Measurements from ENCODE around the gene FUS.

Gene FUS

DNA sequence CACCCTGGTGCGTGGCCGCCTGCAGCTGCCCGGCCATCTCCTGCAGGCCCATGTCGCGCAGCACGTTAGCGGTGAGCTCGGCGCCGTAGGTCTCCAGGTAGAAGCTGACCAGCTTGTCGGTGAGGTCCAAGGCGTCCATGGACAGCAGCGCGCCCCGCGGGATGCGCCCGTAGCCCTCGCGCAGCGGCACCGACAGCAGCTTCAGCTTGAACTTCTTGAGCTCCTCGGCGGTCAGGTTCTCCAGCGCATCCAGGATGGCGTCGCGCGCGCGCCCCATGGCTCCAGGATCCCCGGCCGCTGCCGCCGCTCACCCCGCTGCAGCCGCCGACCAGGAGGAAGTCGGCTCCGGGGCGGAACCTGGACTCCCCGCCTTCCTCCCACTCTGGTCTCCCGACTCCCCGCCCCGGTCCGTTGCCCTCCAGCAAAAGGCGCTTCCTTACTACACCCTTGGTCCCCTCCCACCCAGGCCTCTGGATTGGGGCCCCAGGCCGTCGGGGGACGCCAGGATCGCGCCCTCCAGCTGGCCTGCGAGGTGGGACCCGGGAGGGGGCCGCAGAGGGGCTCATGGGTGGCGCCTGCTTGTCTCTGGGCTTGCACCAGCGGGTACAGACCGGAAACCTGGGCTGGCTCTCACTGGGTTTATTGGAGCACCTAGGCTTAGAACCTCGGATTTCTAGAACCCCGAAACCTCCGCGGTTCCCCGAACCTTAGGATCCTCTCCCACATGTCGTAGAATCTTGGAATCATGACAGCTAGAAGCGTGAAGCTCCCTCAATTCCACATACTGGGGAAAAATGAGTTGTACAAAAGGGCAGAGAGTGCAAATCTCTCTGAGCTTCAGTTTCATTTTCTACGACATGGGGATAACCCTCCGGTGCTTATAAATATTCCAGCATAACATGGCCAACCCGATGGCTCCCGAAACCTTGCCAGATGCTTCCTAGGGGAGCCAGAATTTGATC, 22.8 kb downstream of the FUS start, which contains the start of gene PYCARD:
Gene PYCARD (minus strand): TSS at position 347 of the 962 bp plus-strand sequence. CDS start 70 bp downstream, at position 277.
- DNase-seq (ENCODE audit: low spot score) = peak; percentile 51

DNA sequence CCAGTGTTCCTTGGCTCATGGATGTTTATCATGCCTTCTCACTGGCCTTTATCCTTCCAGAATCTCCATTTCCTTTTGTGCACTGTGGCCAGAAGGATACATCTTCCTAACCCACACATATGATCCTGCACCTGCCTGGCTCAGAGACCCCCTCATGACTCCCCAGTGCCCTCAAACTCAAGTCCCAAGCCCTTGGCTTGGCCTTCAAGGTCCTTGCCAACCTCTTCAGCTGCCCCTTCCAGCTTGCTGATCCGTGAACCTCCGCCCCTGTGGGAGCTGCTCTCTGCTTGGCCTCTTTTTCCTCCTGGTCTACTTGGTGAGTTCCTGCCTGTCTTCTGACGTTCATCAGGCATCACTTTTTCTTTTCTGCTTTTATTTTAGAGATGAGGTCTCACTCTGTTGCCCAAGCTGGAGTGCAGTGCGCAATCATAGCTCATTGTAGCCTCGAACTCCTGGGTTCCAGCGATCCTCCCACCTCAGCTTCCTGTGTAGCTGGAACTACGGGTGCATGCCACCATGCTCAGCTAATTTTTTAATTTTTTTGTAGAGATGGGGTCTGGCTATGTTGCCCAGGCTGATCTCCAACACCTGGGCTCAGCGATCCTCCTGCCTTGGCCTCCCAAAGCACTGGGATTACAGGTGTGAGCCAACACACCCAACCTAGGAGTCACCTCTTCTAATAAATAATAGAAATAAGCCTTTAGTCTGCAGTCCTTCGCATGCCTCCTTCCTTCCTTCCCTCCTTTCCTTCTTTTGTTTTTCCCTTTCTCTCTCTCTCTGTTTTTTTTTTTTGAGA, 25.1 kb downstream of the FUS start:
- DNase-seq (ENCODE audit: low spot score) = no peak

DNA sequence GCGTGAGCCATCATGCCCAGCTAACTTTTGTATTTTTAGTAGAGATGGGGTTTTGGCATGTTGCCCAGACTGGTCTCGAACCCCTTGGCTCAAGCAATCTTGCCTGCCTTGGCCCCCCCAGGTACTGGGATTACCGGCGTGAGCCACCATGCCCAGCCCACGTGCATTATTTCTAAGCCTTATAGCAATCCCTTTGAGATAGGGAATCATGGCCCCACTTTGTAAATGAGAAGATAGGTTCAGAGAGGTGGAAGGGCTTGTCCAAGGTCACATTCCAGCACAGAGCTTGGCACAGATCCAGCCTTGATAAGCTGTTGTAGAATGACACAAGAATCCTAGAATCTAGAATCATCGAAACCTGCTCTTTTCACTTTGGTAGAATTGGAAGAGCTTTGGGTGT, 26.8 kb downstream of the FUS start:
- no peak for DNase-seq (ENCODE audit: low spot score)

DNA sequence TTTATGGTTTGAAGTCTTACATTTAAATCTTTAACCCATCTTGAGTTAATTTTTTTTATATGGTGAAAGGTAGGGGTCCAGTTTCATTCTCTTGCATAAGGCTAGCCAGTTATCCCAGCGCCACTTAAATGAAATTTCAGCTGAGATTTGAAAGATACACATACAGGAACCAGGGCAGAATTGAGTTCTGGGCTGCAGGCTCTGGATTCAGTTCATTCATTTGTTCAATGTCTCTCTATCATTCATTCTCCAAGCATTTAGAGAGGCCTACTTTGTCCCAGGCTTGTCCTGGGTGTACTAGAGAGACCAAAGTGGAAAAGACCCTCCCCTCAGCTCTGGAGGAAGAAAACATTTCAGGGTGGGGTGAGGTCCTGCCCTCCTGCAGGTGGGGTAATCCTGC, 33.4 kb downstream of the FUS start:
- no peak for DNase-seq (ENCODE audit: low spot score)

DNA sequence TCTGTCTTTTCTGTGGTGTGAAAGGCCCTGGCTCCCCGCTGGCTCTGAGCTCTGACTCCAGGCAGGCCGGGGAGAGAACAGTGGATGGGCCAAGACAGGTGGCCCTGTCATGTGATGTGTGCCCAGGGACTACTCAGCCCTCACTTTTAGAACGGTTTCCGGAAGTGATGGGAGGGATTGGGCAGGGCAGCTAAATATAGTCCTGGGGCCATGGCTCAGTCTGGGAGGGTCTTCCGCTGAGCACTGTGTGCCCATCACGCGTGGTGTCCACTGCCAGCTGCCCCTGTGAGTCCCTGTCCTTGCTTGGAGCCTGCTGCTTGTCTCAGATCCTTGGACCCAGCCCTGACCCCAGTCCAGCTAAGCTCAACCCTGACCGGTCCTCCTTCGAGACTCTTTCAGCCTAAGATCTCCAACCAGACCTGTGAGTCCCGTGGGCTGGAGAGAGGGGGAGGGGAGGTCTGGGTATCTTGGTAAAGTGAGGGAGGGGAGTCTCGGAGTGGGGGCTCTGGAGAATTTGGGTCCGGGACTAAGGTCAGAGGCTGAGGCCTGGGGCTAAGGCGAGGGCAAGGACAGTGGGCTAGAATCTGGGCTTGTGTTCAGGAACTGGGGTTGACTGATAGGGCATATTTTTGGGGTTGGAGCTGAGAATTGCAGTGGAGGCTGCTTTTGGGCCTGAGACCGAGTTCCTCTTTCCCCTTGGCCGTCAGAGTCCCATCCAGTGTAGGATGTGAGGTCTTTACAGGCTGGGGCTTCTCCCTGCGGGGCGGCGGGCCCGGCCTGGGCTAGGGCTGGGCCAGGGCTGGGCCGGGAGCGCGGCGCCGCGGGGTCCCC, 34.2 kb downstream of the FUS start, which contains the start of gene TRIM72:
Gene TRIM72 (plus strand): TSS at position 243 of the 831 bp plus-strand sequence. CDS start 620 bp downstream, outside the sequence.
- no peak for DNase-seq (ENCODE audit: low spot score)

DNA sequence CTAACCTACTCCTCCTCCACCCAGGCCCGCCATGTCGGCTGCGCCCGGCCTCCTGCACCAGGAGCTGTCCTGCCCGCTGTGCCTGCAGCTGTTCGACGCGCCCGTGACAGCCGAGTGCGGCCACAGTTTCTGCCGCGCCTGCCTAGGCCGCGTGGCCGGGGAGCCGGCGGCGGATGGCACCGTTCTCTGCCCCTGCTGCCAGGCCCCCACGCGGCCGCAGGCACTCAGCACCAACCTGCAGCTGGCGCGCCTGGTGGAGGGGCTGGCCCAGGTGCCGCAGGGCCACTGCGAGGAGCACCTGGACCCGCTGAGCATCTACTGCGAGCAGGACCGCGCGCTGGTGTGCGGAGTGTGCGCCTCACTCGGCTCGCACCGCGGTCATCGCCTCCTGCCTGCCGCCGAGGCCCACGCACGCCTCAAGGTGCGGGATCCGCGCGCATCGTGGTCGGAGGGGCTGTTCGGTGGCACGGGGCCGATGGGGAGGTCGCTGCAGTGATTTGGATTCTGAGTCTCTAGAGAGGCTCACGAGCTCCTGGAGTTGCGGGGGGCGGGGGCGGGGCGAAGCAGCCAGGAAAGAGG, 34.9 kb downstream of the FUS start:
- DNase-seq (ENCODE audit: low spot score) = no peak

DNA sequence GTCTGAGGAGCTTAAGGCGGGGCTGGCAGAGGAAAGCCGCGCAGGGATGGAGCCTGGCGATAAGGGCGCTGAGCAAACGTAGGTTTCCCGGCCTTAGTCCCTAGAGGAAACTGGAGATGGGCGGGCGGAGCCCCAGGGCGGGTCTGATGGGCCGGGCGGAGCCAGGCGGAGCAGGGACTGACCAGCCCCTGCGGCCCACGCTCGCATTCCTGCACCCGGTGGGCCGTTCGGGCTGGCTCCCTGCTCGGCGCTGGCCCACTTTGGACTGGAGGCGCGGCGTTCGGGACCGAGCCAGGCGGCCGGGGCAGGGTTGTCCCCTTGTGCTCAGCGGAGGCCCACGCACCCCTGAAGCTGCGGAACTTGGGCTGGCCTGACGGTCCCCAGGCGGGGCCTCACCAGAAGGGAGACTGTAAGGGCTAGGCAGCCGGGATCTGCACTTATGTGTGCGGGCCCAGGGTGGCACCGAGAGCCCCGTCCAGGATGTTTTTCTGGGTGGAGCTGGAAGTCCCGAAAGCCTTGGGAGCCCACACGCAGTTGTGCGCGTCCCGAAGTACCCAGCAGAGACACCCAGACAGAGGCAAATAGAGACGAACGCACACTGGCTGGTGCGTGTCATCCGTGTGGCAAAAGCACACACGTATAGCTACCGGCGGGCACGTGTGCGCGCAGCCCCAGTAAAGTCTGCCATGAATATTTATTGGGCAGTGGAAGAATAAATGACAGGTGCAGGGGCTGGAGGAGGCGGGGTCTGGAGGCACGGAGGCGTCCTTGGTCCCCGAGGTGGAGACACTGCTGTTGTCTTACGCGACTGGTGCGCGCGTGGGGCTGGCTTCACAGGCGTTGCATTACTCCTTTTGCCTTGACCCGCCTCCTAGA, 35.6 kb downstream of the FUS start:
- peak; percentile 50 for DNase-seq (ENCODE audit: low spot score)

DNA sequence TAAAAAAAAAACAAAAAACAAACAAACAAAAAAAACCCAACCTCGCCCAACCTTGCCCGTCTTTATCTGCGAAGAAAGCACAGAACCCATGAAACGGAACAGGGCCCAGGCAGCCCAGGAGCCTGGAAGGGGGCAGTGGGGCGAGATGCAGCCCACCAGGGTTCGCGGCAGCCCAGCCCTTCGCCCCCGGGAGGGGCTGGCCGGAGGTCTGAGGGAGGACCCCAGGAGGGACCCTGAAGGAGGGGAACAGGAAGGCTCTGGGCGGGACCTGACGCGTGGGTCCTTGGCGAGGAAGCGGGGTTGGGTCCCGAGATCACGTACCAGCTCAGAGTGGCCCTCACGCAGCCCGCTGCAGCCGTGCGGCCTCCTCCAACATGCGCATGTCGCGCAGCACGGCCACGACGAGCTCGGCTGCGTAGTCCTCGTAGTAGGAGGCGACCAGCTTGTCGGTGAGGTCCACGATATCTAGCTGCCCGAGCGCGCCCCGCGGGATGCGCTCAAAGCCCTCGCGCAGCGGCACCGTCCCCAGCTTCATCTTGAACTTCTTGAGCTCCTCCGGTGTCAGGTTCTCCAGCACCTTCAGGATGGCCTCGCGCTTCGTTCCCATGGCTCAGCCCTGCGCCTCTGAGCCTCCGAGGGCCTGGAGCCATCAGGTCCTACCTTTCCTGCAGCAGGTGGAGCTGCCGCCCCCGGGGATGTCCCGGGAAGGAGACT, 36.6 kb downstream of the FUS start, which contains the start of gene PYDC1:
Gene PYDC1 (minus strand): TSS at position 714 of the 714 bp plus-strand sequence. CDS start 107 bp downstream, at position 607.
- no peak for DNase-seq (ENCODE audit: low spot score)

DNA sequence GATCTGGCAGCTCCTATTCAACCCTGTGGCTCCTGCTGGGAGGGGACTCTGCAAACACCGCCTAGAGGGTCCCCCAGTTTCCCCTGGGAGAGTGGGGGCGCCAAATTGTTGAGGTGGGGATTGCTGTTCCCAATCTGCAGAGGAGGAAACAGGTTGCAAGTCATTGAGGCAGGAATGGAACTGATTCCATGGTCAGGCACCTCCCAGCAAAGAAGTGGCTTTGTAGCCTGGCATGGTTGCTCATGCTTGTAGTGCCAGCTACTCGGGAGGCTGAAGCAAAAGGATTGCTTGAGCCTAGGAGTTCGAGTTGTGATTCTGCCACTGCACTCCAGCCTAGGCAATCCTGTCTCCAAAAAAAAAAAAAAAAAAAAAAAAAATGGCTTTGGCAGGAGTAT, 37.2 kb downstream of the FUS start:
- no peak for DNase-seq (ENCODE audit: low spot score)

DNA sequence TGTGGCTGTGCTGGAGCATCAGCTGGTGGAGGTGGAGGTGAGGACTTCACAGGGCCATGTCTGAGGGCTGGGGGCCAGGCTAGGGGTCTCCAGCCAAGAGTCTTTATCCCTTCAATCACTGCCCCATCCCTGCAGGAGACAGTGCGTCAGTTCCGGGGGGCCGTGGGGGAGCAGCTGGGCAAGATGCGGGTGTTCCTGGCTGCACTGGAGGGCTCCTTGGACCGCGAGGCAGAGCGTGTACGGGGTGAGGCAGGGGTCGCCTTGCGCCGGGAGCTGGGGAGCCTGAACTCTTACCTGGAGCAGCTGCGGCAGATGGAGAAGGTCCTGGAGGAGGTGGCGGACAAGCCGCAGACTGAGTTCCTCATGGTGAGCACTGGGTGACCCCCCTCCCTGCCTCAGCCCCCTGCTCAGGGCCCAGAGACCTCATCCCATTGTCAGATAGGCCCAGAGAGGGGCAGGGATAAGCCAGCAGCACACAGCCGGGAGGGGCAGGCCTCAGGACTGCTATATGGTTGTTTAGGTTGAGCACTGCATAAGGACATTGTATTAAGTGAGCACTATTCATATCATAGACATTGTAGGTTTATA, 39.3 kb downstream of the FUS start:
- no peak for DNase-seq (ENCODE audit: low spot score)

DNA sequence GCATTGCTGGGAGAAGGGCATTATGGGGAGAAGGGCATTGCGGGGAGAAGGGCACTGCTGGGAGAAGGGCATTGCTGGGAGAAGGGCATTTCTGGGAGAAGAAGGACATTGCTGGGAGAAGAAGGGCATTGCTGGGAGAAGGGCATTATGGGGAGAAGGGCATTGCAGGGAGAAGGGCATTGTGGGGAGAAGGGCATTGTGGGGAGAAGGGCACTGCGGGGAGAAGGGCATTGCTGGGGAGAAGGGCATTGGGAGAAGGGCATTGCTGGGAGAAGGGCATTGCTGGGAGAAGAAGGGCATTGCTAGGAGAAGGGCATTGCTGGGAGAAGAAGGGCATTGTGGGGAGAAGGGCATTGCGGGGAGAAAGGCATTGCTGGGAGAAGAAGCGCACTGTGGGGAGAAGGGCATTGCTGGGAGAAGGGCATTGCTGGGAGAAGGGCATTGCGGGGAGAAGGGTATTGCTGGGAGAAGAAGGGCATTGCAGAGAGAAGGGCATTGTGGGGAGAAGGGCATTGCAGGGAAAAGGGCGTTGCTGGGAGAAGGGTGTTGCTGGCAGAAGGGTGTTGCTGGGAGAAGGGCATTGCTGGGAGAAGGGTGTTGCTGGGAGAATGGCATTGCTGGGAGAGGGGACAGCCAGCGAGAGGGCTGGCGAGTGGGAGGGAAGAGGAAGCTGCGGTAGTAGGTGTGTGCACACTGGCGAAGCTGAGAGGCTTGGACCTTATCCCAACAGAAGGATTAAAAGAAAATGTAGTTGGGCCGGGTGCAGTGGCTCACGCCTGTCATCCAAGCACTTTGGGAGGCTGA, 41.6 kb downstream of the FUS start:
- DNase-seq (ENCODE audit: low spot score) = no peak

DNA sequence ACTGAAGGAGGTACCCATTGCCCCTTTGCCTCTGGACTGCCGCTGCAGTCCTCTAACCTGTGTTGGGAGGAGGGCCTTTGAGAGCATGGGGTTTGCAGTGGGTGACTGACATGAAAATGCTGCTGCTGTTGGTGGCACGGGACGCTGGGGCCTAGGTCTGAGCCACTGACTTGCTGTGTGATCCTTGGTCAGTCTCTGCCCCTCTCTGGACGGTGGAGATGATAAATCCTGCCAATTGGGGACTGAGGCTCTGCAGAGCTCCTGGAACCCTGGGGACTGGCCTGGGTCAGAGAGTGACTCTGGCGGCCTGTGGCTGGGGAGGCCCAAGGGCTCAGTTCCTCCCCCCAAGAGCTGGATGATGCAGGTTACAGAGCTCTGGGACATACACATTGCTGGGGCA, 43.1 kb downstream of the FUS start:
- no peak for DNase-seq (ENCODE audit: low spot score)

DNA sequence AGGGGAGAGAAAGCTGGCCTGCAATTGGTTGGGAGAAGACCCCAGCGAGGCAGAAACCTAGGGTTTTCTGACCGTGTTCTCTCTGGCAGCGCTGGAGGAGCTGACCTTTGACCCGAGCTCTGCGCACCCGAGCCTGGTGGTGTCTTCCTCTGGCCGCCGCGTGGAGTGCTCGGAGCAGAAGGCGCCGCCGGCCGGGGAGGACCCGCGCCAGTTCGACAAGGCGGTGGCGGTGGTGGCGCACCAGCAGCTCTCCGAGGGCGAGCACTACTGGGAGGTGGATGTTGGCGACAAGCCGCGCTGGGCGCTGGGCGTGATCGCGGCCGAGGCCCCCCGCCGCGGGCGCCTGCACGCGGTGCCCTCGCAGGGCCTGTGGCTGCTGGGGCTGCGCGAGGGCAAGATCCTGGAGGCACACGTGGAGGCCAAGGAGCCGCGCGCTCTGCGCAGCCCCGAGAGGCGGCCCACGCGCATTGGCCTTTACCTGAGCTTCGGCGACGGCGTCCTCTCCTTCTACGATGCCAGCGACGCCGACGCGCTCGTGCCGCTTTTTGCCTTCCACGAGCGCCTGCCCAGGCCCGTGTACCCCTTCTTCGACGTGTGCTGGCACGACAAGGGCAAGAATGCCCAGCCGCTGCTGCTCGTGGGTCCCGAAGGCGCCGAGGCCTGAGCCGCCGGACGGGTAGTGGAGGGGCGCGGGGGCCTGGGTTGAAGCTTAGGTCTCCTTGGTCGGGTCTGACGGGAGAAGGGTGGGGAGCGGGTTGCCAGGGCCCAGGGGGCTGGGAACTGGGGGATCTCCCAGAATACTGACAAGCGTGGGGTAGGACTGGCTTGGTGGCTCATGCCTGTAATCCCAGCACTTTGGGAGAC, 44.4 kb downstream of the FUS start:
- DNase-seq (ENCODE audit: low spot score) = no peak

DNA sequence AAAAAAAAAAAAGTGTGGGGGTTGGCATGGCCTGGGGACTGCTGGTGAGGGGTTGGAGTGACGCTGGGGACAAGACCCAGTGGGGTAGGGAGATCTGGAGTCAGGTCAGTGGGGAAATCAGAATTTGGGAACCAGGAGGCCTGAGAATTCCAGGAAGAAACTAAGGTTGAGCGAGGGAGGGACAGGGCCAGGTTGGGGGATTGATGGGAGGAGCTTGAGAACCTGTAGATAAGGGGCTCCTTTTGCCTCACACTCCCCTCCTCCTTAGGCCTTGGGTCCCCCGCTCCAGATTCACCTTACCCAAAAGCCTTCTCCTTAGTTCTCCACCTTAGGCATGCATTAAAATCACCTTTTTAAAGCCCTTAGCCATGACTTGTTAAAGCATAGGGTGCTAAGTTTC, 45.3 kb downstream of the FUS start:
- DNase-seq (ENCODE audit: low spot score) = no peak

DNA sequence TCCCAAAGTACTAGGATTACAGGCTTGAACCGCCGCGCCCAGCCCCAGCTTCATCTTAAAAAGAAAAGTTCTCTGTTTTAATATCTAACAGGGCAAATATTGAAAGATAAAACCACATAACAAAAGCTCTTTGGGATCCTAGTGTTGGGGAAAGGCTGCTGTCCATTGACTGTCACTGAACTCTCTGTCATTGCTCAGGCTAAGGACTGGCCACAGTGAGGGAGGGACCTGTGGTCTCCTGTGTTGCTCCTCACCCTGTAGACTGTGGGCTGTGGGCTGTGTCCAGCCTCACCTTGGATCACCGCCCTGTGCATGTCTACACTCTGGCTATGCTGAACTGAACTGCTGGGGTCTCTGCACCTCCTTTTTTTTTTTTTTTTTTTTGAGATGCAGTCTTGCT, 48.3 kb downstream of the FUS start:
- no peak for DNase-seq (ENCODE audit: low spot score)

DNA sequence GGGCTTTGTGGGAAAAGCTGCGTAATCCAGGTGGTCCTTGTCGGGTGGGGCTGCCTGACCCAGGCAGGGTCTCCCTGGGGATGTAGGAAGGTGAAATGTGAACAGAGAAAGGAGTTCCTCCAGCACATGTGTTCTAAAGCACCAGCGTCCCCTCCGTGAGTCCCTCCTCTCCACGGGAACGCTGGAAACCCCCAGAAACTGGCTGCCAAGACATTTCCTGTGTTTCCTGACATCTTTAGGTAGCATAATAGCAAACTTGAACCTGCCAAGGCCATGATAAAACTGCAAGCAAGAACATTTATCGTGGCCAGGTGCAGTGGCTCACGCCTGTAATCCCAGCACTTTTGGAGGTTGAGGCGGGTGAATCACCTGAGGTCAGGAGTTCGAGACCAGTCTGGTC, 49.6 kb downstream of the FUS start:
- no peak for DNase-seq (ENCODE audit: low spot score)

DNA sequence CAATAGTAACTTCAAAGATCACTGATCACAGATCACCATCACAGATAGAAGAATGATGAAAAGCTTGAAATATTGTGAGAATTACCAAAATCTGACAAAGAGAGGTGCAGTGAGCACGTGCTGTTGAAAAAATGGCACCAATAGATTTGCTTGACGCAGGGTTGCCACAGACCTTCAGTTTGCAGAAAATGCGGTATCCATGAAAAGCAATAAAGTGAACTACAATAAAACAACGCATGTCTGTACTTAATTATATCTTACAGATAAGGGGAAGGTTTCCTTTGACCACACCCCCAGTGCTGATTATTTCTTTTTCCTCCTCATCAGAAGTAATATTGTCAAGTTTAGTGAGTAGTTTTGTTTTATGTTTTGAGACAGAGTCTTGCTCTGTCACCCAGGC, 58.1 kb downstream of the FUS start:
- DNase-seq (ENCODE audit: low spot score) = no peak
